Nephron (organoid): Measurements from ENCODE around the gene GPR139.

Source experiments
- H3K27ac Mint-ChIP-seq, 3 experiments: 2 replicates each; pipeline ENCODE4 v1.8.0; 2020; ENCODE audit warnings: mixed read lengths in 3 of 3, mild to moderate bottlenecking in 2 of 3, moderate library complexity in 1 of 3
- H3K27me3 Mint-ChIP-seq: 2 replicates; pipeline ENCODE4 v1.8.0; 2021; ENCODE audit warnings: low read depth, mild to moderate bottlenecking, moderate library complexity, mixed read lengths
- H3K36me3 Mint-ChIP-seq: 2 replicates; pipeline ENCODE4 v1.8.0; 2020; ENCODE audit warnings: low read depth, mixed read lengths
- H3K4me1 Mint-ChIP-seq: 2 replicates; pipeline ENCODE4 v1.8.0; 2020; ENCODE audit warnings: mixed read lengths
- H3K4me3 Mint-ChIP-seq, 3 experiments: 2 replicates each; pipeline ENCODE4 v1.8.0; 2020; ENCODE audit warnings: mild to moderate bottlenecking in 3 of 3, mixed read lengths in 3 of 3, moderate library complexity in 2 of 3
- H3K9me3 Mint-ChIP-seq: 2 replicates; pipeline ENCODE4 v1.8.0; 2020; ENCODE audit warnings: mixed read lengths
- TF ChIP-seq, protein P1 (sequence below), 3 experiments: fragments of 200-600 bp; sonication (generic); IDR thresholded peaks; one replicate each; pipeline ENCODE4 v1.5.0; 2021; ENCODE audit warnings: antibody characterized with exemption in 3 of 3; ENCODE audit not compliant: unreplicated experiment in 3 of 3

GPR139 gene

DNA sequence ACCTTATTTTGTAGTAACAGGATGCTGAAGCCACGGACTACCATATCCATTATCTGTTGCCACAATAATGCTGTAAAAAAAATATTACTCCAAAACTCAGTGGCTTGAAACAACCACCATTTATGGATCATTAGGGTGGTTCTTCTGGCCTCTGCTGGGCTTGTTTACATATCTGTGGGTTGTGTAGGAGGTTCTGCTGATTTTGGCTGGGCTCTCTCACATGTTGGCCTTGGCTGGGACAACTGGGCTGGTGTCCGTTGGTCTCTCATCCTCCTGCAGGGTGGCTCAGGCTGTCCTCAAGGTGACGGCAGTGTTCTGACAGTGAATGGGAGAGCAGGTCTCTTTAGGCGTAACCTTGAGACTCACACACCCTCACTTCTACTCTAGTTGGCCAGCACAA, 76.0 kb downstream of the GPR139 start:
- TF ChIP-seq, protein P1, sequence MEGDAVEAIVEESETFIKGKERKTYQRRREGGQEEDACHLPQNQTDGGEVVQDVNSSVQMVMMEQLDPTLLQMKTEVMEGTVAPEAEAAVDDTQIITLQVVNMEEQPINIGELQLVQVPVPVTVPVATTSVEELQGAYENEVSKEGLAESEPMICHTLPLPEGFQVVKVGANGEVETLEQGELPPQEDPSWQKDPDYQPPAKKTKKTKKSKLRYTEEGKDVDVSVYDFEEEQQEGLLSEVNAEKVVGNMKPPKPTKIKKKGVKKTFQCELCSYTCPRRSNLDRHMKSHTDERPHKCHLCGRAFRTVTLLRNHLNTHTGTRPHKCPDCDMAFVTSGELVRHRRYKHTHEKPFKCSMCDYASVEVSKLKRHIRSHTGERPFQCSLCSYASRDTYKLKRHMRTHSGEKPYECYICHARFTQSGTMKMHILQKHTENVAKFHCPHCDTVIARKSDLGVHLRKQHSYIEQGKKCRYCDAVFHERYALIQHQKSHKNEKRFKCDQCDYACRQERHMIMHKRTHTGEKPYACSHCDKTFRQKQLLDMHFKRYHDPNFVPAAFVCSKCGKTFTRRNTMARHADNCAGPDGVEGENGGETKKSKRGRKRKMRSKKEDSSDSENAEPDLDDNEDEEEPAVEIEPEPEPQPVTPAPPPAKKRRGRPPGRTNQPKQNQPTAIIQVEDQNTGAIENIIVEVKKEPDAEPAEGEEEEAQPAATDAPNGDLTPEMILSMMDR (IDR thresholded peaks at IDR 0.05; ENCODE audit: unreplicated experiment in 3 of 3), result no peak
- Mint-ChIP-seq H3K4me3 (no peak overlapping the region), H3K27me3 (no peaks in the 10 kb centered on the region), H3K9me3 (no peaks in the 10 kb centered on the region), H3K36me3 (no peaks in the 10 kb centered on the region), H3K27ac (no peak overlapping the region), H3K4me1 (no peaks in the 10 kb centered on the region)

DNA sequence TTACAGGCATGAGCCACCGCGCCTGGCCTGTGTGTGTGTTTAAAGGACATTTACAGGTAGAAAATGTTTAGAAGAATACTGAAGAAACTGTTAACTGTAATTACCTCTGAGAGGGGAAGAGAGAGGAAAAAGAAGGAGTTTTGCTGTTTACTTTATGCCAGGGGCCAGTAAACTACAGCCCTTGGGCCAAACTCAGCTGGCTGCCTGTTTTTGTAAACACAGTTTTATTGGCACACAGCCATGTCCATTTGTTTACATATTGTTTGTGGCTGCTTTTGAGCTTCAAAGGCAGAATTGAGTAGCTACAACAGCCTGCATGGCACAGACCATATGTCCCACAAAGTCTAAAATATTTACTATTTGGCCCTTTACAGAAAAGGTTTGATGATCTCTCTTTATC, 76.4 kb downstream of the GPR139 start:
- no peak overlapping the region for H3K4me3 Mint-ChIP-seq
- H3K36me3 Mint-ChIP-seq, result no peaks in the 10 kb centered on the region
- no peaks in the 10 kb centered on the region for H3K9me3 Mint-ChIP-seq
- H3K27ac Mint-ChIP-seq, result no peak overlapping the region
- H3K4me1 Mint-ChIP-seq, result no peaks in the 10 kb centered on the region
- TF ChIP-seq, protein P1 (IDR thresholded peaks at IDR 0.05; ENCODE audit: unreplicated experiment in 3 of 3), result no peak
- H3K27me3 Mint-ChIP-seq, result no peaks in the 10 kb centered on the region

DNA sequence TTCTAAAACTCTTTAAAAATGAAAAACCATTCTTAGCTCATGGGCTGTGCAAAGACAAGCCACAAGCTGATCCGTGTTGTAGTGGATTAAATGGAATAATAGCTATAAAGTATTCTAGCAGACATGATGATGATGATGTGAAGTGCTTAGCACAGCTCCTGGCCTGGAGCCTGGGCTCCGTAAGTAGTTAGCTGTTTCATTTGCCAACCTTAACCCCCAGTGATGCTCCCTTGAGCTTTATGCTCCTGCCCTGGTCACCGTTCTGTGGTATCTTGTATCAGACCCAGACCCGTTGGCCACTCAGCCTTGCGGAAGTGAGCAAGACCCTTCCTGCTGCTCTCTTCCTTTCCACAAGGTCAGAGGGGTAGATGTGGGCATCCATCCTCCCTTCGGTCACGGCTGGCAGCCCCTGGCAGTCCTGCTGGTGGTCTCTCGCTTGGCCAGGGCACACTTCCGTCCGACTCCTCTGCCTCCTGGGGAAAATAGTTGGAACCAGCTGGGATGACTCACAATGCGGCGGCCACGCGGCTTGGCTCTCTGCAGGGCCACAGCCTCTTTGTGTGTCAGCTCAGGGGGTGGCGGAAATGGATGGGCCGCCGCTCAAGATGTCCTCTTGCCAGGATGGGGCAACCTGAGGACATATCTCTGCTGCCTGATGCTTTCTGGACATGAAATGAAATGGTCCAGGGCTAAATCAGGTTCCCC, 79.1 kb downstream of the GPR139 start:
- Mint-ChIP-seq H3K36me3 (no peaks in the 10 kb centered on the region), H3K27ac (no peak overlapping the region), H3K9me3 (no peaks in the 10 kb centered on the region), H3K4me3 (no peak overlapping the region), H3K27me3 (peaks cover 3% of the 10 kb centered on the region), H3K4me1 (no peaks in the 10 kb centered on the region)
- TF ChIP-seq, protein P1 (IDR thresholded peaks at IDR 0.05; ENCODE audit: unreplicated experiment in 3 of 3), result no peak

DNA sequence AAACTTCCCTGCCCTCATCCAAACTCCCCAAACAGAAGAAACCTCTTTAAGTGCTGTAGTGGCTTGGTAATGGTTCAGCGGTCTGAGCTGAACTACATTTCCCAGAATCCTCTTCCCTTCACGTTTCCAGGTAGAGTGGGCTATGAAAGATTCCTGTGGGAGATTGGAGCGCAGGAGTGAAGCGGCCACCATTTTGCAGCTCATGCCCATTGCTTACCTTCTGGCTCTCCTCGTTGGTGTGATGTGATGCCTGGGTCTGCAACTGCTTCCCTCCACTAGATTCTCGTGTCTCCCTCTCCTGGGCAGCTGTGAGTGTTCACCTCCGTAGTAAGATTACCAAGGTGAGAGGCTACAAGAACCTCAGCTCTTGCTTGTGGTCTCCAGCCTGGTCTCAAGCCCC, 82.1 kb downstream of the GPR139 start:
- TF ChIP-seq, protein P1 (IDR thresholded peaks at IDR 0.05; ENCODE audit: unreplicated experiment in 3 of 3), result no peak
- Mint-ChIP-seq H3K27ac (no peak overlapping the region), H3K36me3 (no peaks in the 10 kb centered on the region), H3K27me3 (peaks cover 3% of the 10 kb centered on the region), H3K4me1 (no peaks in the 10 kb centered on the region), H3K4me3 (no peak overlapping the region), H3K9me3 (no peaks in the 10 kb centered on the region)

DNA sequence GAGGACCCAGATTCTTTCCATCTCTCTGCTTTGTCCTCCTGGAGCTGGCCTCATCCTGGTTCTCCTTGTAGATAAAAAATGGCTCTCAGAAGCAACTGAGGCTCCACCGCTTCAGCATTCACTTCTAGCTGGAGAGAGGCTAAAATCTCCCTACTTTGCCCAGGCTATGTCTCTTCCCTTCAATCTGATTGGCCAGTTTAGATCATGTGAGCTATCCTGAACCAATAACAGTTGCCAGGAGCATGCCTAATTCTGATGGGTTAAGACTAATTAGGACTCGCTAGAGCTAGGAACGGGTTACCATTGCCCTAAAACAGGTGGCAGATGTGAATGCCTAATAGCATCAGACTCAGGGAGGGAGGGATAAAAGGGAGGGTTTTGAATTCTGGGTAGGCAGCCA, 89.6 kb downstream of the GPR139 start:
- TF ChIP-seq, protein P1 (IDR thresholded peaks at IDR 0.05; ENCODE audit: unreplicated experiment in 3 of 3), result no peak
- peaks cover 8% of the 10 kb centered on the region for H3K27me3 Mint-ChIP-seq
- no peaks in the 10 kb centered on the region for H3K9me3 Mint-ChIP-seq
- no peaks in the 10 kb centered on the region for H3K36me3 Mint-ChIP-seq
- H3K4me3 Mint-ChIP-seq, result no peak overlapping the region
- H3K27ac Mint-ChIP-seq, result no peak overlapping the region
- H3K4me1 Mint-ChIP-seq, result no peaks in the 10 kb centered on the region
